Stimulated activated CD4-positive, alpha-beta T cell treated with anti-CD3 and anti-CD28 coated beads, Interleukin-15, amount 100 ng/mL, for 1 hour (primary cell): Measurements from ENCODE around the gene WNT3A.
"Not testable (repeated sequence)": the region's sequence is repeated elsewhere in the genome, so short reads cannot be mapped to it uniquely, and the experiment has no call there.

Source experiments
- DNase-seq, 2 donors: peaks; one replicate each; pipeline ENCODE4 v3.0.0-alpha.2; 2020; ENCODE audit warnings: low read depth in 1 of 2, low spot score in 1 of 2

The WNT3A gene

DNA sequence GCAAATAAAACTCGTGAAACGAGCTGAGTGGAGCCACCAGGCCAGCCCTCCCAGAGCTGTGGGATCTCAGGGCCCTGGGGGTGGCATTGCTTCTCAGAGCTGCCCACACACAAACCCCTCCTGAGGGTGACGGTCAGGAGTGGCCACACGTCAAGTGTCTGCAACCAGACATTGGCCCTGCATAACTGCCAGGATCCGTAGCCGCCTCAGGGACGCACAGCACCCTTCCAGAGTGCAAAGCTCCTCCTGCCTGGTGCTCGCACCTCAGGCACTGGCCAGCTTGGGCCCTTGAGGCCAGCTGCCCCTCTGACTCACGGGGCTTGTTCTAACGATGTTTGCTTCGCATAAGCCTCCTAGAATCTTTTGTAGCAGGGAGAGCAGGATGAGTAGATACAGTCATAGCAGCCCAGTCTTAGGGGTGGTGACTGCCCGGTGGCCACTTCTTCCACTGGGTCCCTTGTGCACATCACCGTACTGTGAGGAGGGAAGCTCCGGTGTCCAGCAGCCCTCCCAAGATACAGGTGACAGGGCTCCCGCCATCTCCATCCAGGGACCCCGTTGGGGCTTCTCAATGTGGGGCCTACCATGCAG, 5.0 kb downstream of the WNT3A start:
- no peak for DNase-seq

DNA sequence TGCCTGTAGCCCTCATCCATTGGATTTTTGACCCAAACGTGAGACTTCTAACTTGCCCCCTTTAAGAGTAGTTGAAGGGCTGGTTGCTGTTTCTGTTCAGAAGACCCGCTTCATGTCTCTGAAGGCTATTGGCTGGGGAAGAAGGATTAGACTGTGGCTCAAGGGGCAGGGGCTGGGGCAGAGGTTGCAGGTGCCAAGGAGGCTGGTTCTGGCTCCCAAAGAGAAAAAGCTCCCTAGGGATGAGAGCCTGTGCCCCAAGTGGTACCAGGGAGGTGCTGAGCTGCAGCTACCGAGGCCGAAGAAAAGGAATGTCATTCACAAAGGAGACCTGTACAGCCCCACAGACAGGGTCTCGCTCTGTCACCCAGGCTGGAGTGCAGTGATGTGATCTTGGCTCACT, 5.8 kb downstream of the WNT3A start:
- DNase-seq, result no peak

- DNase-seq, result no peak
These were observed 6.5 kb downstream of the WNT3A start for GRCh38 chr1:228013131-228013934.

DNA sequence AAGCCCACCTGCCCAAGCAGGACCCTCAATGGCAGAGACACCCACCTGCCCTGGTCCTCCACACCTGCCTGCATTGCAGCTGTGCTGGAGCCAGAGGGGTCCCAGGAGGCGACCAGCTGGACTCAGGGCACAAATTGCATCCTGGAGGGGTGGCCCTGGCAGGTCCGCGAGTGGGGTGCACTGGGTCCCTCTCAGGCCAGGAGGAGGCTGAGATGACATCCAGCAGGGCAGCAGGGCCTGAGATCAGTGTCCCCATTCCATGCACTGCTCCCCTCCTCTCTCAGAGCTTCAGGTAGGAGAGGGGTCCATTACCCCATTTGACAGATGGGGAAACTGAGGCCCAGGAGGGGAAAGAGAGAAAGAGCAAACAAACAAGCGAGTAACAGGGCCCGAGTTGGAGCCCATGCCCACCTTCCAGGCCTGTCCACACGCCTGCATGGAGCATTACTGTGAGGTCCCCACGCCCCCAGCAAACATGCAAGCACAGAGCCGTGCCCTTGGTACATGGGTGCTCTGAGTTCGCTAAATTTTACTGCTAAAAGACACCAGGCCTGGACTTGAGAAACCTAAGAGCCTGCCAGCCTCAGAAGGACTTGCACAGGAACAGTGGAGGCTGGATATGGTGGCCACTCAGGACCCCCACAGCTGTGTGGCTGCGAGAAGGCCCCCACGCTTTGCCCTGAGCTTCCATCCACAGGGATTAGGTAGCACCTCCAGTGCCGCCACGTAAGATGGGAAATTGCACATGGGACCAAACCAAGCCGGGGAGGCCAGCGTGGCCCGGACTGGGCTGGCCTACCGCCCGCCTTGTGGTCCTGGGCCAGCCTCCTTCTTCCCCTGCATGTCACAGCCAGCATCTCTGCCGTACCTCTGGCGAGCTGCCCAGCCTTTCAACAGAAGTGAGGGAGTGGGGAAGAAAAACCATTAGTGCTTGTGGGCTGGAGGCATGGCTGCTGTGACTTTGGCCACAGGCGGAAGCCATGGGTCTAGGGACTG, 7.4 kb downstream of the WNT3A start:
- DNase-seq, result no peak

DNA sequence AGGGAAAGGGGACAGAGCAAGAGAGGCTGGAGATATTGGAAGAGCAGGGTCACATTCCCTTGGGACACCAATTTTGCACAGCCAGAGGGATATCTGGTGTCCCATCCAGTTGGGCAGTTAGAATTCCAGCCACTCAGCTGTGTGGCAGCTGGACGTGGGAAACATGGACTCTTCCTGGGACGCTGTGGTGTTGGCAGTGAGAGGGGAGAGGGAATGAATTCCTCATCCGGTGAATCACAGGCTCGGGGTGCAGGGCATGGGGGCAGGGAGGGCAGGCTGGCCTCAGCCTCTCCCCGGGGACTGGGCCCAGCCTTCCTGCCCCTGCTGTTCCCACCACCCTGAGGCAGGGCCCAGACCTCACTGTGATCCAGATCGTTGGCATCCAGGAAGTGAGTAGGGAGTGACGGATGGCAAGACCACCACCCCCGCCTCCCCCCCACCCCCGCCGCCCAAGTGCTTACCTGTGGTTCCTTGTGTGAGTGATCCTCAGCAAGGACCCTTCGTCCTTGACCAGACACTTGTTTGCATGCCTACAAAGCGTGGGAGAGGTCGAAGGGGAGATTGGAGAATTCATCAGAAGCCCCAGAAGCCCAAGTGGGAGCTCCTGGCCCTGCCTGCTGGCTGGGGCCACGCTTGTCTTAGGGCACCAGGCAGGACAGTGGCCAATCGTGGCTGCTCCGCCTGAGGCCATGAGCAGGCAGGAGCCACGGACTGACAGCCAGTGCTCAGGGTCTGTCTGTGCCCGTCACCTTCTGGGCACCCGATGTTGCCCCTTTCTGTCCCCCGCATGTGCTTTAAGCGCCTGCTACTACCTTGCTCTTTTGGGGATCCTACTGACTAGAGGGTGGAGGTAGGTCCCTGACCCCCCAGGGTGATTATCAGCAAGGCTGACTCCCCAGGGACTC, 8.7 kb downstream of the WNT3A start:
- no peak for DNase-seq

DNA sequence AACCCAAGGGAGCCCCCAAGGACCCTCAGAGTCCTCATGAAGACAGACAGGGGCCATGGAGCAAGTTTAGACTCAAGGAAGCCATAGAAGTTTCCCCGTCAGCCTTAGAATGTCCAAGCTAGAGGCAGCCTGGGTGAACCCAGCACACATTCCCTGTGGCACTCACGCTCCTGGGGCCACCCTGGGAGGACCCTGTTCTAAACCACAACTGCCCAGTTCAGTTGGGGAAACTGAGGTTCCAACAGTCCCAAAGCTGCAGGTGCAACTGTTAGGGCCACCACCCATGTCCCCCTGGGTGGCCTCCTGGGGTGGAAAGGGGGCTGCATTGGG, 9.3 kb downstream of the WNT3A start:
- DNase-seq, result no peak

DNA sequence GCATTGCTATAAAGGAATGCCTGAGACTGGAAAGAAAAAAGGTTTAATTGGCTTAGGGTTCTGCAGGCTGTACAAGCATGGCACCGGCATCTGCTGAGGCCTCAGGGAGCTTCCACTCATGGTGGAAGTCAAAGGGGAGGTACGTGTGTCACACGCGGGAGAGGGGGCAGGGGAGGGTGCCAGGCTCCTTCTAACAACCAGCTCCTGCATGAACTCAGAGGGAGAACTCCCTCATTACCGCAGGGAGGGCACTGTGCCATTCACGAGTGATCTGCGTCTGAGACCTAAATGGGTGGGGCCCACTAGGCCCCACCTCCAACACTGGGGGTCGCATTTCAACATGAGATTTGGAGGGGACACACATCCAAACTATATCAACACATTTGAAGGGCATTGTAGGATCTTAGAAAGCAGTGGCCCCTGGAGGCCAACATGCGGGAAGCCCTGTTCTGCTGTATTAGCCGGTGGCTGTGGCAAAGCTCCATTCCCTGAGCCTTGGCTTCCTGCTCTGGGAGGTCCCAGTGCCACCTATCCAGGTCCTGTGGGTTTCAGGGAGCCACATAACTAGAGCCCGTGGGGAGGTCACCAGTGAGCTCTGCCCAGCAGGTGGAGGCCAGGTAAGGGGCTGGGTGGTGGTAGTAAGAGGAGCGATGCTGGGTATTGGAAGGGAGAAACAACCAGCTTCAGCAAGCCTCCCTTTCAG, 10.0 kb downstream of the WNT3A start:
- no peak for DNase-seq

GRCh38 chr1:228017356-228018124, 10.7 kb downstream of the WNT3A start:
- no peak for DNase-seq

- no peak for DNase-seq
These were observed 11.3 kb downstream of the WNT3A start for GRCh38 chr1:228018125-228018398.

DNA sequence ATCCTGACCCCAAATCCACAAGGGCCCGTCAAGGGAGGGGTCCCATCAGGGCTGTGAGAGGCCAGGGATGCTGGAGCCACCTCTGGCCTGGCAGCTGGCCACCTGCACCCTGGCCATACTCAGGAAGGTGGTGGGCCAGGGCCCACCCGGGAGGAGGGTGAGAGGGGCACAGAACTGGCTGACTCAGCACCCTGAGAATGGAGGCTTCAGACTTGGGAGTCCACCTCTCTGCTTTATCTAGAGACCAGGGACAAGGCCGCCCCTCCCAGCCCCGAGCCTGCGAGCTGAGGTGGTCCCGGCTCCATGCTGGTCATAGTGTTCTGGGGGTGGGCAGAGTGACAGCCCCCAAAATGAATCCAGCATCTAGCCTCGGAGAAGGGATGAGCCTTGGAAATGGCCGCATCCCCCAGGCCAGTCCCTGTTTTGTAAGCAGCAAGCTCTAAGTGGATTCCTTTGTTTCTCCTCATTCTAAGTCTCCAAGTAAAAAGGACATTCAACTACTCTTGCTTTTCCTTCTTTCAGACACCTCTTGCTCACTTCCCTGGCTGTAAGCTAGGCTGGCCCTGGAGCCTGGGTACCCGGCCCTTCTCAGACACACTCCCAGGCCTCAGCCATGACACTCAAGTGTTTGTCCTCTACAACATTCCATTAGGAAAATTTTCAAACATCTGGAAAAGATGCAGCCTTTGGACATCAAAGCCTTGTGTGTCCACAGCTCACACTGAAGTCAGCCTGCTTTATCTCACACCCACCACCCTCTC, 12.3 kb downstream of the WNT3A start:
- no peak for DNase-seq

- DNase-seq, result not testable (repeated sequence)
These were observed 12.9 kb downstream of the WNT3A start for GRCh38 chr1:228019722-228020083.

GRCh38 chr1:228020686-228021354, 14.0 kb downstream of the WNT3A start:
- DNase-seq, result no peak

DNA sequence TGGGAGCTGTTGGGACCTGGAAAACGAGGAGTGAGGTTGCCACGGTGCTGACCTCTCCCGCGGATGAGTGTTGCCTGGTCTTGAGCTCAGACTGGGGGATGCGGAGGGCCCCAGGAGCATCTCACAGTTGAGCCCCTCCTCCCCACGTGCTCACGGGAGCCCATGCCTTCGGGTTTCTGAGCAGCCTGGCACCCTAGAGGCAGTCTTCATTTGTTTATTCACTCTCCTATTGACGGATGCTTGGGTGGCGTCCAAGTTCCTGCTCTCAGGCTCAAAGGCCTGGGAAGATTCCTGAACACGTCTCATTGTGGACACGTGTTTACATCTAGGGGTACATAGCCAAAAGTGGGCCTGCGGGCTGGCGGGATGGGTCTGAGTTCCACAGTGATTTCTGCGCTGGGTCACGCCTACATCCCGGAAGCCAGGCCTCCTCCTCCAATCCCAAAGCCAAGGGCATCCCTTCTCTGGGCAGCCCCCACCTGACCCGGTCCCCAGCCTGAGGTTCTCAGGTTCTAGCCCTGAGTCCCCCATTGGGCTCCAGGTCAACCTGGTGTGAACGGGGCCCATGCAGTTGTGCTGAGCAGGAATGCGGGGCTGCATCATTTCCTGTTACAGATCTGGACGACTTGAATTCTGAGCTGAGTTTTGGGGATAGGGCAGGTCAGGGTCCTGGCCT, 14.7 kb downstream of the WNT3A start:
- DNase-seq, result no peak

- DNase-seq, result no peak
These were observed 15.9 kb downstream of the WNT3A start for GRCh38 chr1:228022571-228023293.

GRCh38 chr1:228023294-228023639, 16.5 kb downstream of the WNT3A start:
- no peak for DNase-seq

DNA sequence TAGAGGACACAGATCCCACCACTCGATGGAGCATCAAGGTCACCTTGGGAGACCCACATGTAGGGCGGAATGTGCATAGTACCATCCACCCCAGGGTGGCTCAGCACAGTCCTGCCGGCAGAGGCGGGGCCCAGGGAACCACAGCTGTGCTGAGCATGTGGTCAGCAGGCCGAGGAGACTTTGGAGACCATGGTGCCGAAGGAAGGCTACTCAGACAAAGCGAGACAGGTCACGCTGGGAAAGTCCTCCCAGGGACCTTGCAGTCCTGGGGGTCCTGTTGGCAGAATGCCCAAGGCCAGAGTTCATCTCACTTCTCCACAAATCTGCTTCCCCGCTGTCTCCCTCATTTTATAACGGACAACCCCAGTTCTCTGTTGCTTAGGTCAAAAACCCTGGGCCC, 22.5 kb downstream of the WNT3A start:
- DNase-seq, result no peak

- DNase-seq, result no peak
These were observed 23.8 kb downstream of the WNT3A start for GRCh38 chr1:228030451-228031201.
